HG03135 (cell line): ENCODE measurements around the gene NOL12.
A peak's percentile ranks its signal among the peaks of the same experiment; 100 is the strongest.
"Not testable (repeated sequence)": the region's sequence is repeated elsewhere in the genome, so short reads cannot be mapped to it uniquely, and the experiment has no call there.

Experiments used
- ATAC-seq: cut with Tn5 transposase; IDR thresholded peaks from one replicate; pipeline ENCODE4 v1.9.1; 2021; ENCODE audit warnings: mild to moderate bottlenecking, moderate library complexity; ENCODE audit not compliant: unreplicated experiment

The NOL12 gene, protein sequence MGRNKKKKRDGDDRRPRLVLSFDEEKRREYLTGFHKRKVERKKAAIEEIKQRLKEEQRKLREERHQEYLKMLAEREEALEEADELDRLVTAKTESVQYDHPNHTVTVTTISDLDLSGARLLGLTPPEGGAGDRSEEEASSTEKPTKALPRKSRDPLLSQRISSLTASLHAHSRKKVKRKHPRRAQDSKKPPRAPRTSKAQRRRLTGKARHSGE

DNA sequence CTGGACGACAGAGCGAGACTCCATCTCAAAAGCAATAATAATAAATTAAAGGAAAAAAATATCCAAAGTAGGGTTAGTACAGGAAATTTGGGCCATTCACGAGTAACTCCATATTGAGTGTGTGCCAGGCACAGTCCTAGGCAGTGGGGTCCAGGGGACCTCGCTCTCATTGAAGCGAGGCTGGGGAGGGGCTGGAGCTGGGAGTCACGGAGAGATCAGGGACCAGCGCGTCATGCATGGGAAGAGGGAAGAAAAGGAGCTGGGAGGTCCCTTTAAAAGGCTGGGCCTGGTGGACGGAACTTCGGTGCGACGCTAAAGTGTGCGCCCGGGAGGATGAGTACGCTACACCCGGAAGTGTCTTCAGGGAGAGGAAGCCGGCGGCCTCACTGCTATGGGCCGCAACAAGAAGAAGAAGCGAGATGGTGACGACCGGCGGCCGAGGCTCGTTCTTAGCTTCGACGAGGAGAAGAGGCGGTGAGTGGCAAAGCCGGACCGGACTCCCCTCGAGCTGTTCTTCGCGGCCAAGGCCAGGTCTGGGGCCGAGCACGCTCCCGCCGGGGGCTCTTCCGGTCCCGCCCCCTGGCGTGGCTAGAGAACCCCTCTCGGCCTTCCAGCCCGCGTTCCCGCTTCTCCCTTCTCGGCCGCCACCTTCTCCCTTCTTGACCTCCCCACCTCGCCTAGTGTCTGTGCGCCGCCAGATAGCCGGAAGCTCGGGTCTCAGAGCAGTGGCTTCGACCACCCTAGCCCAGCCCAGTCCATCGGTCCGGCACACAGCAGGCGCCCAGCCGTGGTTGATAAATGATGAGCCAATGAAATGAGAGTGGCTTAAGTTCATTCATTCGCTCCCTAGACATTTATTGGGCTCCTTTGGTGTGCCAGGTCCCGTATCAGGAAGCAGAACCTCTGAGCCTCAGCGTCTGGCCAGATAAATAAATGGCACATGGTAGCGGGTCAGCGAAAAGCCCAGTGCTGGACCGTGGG lies at the start of gene NOL12:
Gene NOL12 (plus strand): TSS at position 342 of the 981 bp plus-strand sequence. CDS start 50 bp downstream, at position 392.
- peak; percentile 74 for ATAC-seq

DNA sequence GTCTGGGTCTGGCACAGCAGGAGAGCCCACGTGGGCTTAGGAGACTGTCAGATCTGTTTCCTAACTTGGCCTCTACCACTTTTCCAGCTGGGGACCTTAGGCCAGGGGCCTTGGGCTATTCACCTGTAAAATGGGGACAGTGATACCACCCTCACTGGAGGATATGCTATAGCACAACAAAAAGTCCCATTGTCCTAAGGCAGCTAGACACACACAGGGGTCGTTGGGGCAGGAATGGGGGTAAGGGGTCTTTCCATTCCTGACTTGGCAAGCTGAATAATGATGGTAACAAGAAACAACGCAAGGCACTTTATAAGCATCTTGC lies 49.2 kb upstream of the NOL12 start:
- no peak for ATAC-seq

DNA sequence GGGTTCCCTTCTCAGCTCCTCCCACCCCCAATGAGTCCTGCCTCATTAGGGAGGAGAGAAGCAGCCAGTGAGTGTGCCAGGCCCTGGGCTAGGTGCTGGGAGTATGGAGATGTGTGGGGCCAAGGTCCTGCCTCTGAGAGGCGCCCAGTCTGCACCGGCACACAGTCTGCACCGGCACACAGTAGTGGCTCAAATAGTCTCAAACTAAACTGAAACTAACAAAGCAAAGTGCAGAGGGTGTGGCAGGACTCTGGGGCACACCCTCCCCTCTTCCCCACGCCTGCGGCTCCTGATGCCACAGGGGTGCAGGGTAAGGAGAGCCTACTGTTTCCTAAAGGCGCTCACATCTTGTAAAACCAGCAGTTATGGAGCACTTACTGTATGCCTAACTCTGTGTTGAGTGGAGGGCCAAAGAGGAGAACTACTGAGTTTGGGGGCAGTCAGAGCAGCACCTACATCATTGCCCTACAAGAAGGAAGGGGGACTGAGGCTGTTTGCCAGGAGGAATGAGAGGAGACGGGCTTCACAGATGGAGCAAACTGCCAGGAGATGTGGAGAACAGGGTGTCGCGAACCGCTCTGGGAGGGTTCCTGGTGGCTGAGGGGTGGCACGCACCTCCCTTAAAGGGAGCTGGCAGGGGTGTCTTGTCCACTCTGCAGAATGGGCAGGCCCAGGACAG lies 47.6 kb upstream of the NOL12 start:
- ATAC-seq = no peak

- ATAC-seq = no peak
These were observed 46.9 kb upstream of the NOL12 start, which contains the start of gene SH3BP1 for GRCh38 chr22:37639070-37639760. Gene SH3BP1 (plus strand): TSS chr22:37639669. CDS start chr22:37639788, 119 bp downstream.

- no peak for ATAC-seq
These were observed 46.2 kb upstream of the NOL12 start for GRCh38 chr22:37639771-37640590.

DNA sequence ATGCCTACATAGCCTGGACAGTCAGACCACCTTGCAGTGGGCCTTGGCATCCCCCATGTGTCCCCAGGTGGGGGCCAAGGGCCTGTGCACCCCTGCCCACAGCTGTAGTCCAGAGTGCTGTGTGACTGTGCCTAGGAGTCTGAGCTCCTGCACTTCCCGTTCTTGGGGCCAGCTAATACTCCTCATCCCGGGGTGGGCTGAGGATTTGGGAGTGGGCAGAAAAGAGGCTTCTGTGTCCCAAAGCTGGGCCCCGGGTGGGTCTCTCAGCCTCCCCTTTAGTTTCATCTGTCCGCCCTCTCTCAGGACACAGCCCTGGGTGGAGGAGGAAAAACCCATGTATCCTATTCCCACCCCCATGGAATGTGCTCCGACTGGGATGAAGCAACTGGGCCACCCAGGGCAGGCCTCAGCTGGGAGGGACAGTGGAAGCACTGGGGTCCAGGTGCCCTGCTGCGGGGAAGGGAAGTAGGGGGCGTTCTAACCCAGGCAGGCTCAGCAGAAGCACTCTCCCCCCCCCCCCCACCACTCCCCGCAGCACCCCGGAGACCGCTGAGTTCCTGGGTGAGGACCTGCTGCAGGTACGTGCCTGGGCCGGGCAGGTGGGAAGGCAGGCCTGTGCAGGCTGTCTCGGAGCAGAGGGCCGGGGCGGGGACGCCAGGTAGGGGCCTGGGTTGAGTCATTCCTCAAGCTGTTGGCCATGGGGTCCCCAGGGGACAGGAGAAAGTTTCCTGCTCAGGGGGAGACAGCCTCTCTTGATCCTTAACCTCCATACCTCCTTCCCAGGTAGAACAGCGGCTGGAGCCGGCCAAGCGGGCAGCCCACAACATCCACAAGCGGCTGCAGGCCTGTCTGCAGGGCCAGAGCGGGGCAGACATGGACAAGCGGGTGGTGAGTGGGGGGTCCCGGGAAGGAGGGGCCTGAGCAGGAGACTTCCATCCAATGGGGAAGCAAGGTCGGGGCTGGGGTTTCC lies 45.3 kb upstream of the NOL12 start:
- no peak for ATAC-seq

- no peak for ATAC-seq
These were observed 44.6 kb upstream of the NOL12 start for GRCh38 chr22:37641561-37641949.

- peak; percentile 52 for ATAC-seq
These were observed 42.8 kb upstream of the NOL12 start for GRCh38 chr22:37643225-37643847.

DNA sequence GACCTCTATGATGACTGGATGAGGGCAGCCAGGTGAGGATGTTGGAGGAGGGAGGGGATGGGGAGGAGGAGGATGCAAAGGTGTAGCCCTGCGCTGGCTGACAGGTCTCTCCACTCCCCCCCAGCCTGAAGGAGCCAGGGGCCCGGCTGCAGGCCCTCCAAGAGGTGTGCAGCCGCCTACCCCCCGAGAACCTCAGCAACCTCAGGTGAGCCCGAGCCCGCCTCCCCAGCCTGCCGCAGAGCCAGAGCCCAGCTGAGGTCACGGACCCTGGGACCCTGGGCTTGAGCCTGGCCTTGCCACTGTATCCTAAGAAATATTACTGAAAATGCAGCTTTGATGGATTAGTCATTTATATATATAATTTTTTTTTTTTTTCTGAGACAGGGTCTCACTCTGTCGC lies 38.8 kb upstream of the NOL12 start:
- no peak for ATAC-seq

DNA sequence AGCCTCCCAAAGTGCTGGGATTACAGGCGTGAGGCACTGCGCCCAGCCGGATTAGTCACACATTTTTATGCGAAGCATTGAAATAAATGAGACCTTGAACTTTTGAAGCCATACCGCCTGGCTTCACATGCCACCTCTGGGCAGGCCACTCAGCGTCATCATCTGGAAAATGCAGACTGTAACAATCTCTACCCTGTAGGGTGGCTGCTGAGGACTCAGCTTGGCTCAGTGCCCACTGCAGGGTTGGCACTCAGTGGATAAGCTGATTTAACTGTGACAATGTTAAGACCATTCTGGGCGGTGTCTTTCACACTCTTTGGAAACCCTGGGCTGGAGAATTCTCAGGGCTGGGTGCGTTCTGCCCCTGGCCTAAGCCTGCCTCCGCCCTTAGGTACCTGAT lies 38.2 kb upstream of the NOL12 start:
- ATAC-seq = no peak

GRCh38 chr22:37650463-37651136 lies 35.5 kb upstream of the NOL12 start:
- no peak for ATAC-seq

DNA sequence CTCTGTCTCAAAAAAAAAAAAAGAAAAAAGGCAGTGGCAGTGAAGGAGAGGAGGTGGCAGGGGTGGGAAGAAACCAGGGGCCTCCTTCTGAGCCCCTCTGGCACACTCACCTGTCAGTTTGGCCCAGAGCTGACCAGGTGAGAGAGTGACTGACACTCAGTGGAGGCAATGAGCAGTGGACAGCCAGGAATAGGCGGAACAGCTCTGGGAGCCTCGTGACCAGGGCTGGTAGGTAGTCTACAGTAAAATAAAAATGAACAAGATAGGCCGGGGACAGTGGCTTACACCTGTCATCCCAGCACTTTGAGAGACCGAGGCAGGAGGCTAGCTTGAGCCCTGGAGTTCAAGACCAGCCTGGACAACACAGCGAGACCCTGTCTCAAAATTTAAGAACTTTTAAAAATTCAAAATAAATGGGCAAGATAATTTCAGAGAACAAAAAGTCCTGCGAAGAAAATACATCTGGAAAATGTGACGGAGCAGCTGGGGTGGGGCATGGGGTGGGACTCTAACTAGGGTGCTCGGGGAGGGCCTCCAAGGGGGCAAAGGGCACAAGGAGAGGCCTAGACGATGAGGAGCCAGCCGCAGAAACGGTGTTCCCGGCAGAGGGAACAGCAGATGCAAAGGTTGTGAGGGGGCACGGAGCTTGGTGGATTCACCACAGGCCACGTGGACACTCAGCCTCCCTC lies 31.4 kb upstream of the NOL12 start:
- ATAC-seq = no peak

- no peak for ATAC-seq
These were observed 30.9 kb upstream of the NOL12 start for GRCh38 chr22:37655252-37655563.

- not testable (repeated sequence) for ATAC-seq
These were observed 29.6 kb upstream of the NOL12 start for GRCh38 chr22:37656583-37656982.

DNA sequence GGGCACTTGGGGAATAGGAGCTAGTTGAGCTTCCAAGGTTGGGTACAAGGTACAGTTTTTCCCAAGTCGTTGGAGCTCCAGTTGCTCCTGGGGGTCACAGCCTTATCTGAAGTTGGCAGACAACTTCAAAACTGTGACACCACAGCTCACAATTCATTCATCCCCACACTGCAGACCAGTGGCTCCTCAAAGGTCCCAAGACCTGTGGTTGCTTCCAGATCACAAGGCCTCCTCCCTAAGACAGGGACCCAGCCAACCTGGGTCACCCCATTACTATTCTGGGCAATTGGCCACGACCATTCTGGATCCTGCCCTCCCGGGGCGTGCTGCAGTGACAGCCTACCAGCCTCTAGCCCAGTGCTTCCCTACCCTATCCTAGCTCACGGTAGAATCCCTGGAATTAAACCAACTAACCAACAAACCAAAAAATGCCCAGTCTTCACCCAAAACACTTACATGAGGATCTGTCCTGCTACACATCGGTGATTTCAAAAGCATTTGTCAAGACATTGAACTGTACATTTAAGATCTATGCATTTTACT lies 28.5 kb upstream of the NOL12 start:
- no peak for ATAC-seq

DNA sequence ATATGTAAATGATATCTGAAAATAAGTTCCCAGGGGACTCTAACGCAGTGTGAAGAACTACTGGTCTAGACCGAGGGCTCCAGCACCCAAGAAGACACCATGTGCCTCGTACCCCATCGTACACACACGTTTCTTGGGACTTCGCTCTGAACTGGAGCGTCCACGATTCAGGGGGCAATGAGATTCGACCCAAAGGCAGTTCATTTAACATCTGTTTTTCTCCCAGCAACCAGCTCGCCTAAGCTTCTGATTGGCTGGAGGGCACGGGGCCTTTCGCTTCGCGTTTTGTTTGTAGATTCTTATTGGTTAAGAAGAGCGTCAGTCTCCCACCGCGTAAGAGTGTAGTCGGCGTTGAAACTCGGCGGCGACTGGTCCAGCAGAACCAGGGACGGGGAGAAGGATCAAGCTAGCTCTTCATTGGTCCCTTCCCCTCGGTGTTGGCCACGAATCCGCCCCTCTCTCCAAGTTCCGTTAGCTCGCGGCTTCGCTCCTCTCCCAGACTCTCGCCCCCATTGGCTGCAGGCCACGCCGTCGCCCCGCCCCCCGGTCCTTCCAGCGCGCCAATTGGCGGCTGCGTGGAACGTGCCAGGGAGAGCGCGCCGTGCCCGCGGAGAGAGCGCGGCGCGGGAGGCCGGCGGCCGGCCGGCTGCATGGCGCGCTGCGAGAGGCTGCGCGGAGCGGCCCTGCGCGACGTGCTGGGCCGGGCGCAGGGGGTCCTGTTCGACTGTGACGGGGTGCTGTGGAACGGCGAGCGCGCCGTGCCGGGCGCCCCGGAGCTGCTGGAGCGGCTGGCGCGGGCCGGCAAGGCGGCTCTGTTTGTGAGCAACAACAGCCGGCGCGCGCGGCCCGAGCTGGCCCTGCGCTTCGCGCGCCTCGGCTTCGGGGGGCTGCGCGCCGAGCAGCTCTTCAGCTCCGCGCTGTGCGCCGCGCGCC lies 27.7 kb upstream of the NOL12 start, which contains the start of gene PDXP:
Gene PDXP (plus strand): TSS at position 591 of the 933 bp plus-strand sequence. CDS start 60 bp downstream, at position 651.
- peak; percentile 77 for ATAC-seq
